OCI-LY3 (cell line): ENCODE results near the gene MED13L.

ENCODE experiments used
- H2AFZ ChIP-seq: fragments of 200-600, 300-600 bp; shearing (Covaris generic); 2 replicates; pipeline ENCODE4 v1.6.0; 2014; ENCODE audit warnings: antibody characterized with exemption, low read depth, low read length
- H3K27ac ChIP-seq: fragments of 200-600, 300-600 bp; sonication (generic); 2 replicates; pipeline ENCODE4 v1.5.1; 2014; ENCODE audit warnings: mild to moderate bottlenecking, low read length, moderate library complexity, mixed read lengths
- H3K27me3 ChIP-seq: fragments of 200-600, 300-600 bp; sonication (generic); 2 replicates; pipeline ENCODE4 v1.6.1; 2014; ENCODE audit warnings: low read depth, low read length, mixed read lengths
- H3K36me3 ChIP-seq: fragments of 200-600, 300-600 bp; sonication (generic); replicated peaks from 2 replicates; pipeline ENCODE3; 2014; ENCODE audit warnings: low read depth, low read length, mixed read lengths
- H3K4me1 ChIP-seq: fragments of 300-600, 200-600 bp; sonication (generic); 2 replicates; pipeline ENCODE4 v1.6.1; 2014; ENCODE audit warnings: low read length, mixed read lengths
- H3K4me2 ChIP-seq: fragments of 200-600, 300-600 bp; sonication (generic); 2 replicates; pipeline ENCODE4 v1.6.1; 2014; ENCODE audit warnings: low read length, mixed read lengths
- H3K4me3 ChIP-seq: fragments of 300-600, 200-600 bp; sonication (generic); 2 replicates; pipeline ENCODE4 v1.5.1; 2014; ENCODE audit warnings: antibody characterized with exemption, mild to moderate bottlenecking, low read length, moderate library complexity
- H3K79me2 ChIP-seq: fragments of 300-600, 200-600 bp; shearing (Covaris generic); 2 replicates; pipeline ENCODE4 v1.6.1; 2014; ENCODE audit warnings: mild to moderate bottlenecking, low read length, mixed read lengths
- H3K9ac ChIP-seq: fragments of 300-600, 200-600 bp; shearing (Covaris generic); 2 replicates; pipeline ENCODE4 v1.6.0; 2014; ENCODE audit warnings: mild to moderate bottlenecking, low read length, moderate library complexity
- H3K9me3 ChIP-seq: fragments of 200-600, 300-600 bp; shearing (Covaris generic); 2 replicates; pipeline ENCODE4 v1.6.1; 2014; ENCODE audit warnings: low read length, mixed read lengths; ENCODE audit not compliant: insufficient read depth
- H4K20me1 ChIP-seq: fragments of 200-600, 300-600 bp; sonication (generic); 2 replicates; pipeline ENCODE4 v1.6.1; 2016; ENCODE audit warnings: low read length, mixed read lengths; ENCODE audit not compliant: insufficient read depth
- EZH2phosphoT487 ChIP-seq: fragments of 200-600 bp; shearing (Covaris generic); IDR thresholded peaks from 2 replicates; pipeline ENCODE4 v1.6.1; 2018; ENCODE audit warnings: antibody characterized with exemption, mixed run types, low read depth
- TF ChIP-seq, protein P1 (sequence below): fragments of 200-600, 300-600 bp; sonication (generic); IDR thresholded peaks from 2 replicates; pipeline ENCODE4 v1.5.1; 2014; ENCODE audit warnings: antibody characterized with exemption, low read length, low read depth

Gene MED13L

DNA sequence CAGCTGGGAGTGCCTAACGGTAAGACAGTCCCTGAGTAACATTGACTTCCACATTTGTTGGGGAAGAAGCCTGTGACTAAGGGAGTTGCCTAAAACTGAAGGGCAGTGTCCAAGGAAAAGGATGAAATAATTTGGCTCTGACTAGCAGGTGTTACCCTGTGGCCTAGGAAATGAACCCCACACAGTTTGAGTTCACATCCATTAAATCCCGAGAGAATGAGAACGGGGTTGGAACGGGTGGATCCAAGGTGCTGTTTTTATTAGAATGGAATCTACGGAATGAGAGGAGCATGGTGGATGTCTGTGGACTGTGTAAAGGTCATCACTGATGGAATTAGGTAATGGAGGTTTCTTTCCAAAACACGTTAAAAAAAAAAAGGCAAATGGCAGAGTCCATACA, 324.0 kb downstream of the MED13L start:
- Histone ChIP-seq H2AFZ (no peak overlapping the region), H3K4me2 (no peak overlapping the region), H4K20me1 (no peaks in the 10 kb centered on the region), H3K36me3 (peaks cover 3% of the 10 kb centered on the region), H3K4me1 (no peaks in the 10 kb centered on the region), H3K4me3 (no peak overlapping the region), H3K27ac (no peak overlapping the region), H3K27me3 (no peaks in the 10 kb centered on the region), H3K9ac (no peak overlapping the region), H3K79me2 (no peaks in the 10 kb centered on the region), H3K9me3 (no peaks in the 10 kb centered on the region)
- TF ChIP-seq, protein P1, sequence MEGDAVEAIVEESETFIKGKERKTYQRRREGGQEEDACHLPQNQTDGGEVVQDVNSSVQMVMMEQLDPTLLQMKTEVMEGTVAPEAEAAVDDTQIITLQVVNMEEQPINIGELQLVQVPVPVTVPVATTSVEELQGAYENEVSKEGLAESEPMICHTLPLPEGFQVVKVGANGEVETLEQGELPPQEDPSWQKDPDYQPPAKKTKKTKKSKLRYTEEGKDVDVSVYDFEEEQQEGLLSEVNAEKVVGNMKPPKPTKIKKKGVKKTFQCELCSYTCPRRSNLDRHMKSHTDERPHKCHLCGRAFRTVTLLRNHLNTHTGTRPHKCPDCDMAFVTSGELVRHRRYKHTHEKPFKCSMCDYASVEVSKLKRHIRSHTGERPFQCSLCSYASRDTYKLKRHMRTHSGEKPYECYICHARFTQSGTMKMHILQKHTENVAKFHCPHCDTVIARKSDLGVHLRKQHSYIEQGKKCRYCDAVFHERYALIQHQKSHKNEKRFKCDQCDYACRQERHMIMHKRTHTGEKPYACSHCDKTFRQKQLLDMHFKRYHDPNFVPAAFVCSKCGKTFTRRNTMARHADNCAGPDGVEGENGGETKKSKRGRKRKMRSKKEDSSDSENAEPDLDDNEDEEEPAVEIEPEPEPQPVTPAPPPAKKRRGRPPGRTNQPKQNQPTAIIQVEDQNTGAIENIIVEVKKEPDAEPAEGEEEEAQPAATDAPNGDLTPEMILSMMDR: no peak
- TF ChIP-seq EZH2phosphoT487: no peak

DNA sequence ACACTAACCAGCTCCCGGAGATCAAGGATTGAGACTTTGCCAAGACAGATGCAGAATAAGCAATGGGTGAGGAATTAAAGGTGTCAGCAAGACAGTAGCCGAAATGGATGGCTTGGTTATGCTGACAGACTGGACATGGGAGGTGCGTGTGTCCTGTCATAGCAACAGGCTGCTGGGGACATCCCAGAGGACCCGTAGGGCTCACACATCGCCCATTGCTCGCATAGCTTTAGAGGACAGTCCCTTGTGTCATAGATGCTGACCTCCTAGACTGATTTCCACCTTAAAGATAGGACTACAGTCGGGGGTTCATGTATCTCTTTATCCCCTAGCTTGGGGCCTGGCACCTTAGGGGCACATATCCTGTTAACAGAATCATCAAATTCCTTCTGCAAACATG, 324.5 kb downstream of the MED13L start:
- H3K9me3 ChIP-seq: no peaks in the 10 kb centered on the region
- no peaks in the 10 kb centered on the region for H4K20me1 ChIP-seq
- no peak overlapping the region for H3K9ac ChIP-seq
- H3K36me3 ChIP-seq: no peaks in the 10 kb centered on the region
- H3K27me3 ChIP-seq: no peaks in the 10 kb centered on the region
- no peaks in the 10 kb centered on the region for H3K79me2 ChIP-seq
- H3K4me2 ChIP-seq: no peak overlapping the region
- H3K4me3 ChIP-seq: no peak overlapping the region
- H3K4me1 ChIP-seq: no peaks in the 10 kb centered on the region
- no peak overlapping the region for H3K27ac ChIP-seq
- H2AFZ ChIP-seq: no peak overlapping the region
- no peak for TF ChIP-seq EZH2phosphoT487

DNA sequence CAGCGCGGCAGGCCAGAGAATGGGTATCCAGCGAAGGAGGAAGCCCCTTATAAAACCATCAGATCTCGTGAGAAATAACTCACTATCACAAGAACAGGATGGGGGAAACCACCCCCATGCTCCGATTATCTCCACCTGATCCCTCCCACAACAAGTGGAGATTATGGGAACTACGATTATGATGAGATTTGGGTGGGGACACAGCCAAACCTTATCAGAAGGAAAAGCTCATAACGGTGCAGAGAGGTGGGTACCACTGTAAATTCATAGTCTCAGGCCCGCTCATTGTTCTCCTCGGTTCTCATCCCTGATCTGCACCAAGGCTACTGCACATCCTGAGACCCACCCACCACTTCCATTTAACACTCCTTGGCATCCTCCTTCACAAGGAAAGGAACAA, 326.5 kb downstream of the MED13L start:
- TF ChIP-seq, protein P1: no peak
- TF ChIP-seq EZH2phosphoT487: no peak
- Histone ChIP-seq H3K27me3 (no peaks in the 10 kb centered on the region), H3K4me1 (no peaks in the 10 kb centered on the region), H3K4me3 (no peak overlapping the region), H3K9me3 (no peaks in the 10 kb centered on the region), H3K79me2 (no peaks in the 10 kb centered on the region), H4K20me1 (no peaks in the 10 kb centered on the region), H3K36me3 (no peaks in the 10 kb centered on the region), H3K4me2 (no peak overlapping the region), H3K9ac (no peak overlapping the region), H2AFZ (no peak overlapping the region), H3K27ac (no peak overlapping the region)

DNA sequence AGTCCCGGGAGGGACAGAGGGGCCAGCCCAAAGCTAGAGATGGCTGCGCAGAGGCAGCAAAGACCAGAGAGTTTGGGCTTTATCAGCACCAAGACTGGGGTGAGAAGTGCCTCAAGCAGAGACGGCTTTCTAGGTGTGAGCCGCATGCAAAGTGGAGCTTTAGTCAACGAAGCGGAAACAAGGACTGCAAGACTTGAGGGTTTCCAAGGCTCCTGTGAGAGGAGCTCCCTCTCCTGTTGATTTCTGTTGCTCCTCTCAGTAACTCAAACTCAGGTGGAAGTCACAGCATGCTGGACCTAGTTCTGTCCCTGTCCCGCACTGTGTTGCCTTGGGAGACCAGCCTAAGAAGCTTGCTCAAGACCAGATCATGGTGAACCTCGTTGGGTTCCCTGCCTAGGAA, 327.8 kb downstream of the MED13L start:
- H3K27me3 ChIP-seq: no peaks in the 10 kb centered on the region
- no peaks in the 10 kb centered on the region for H3K36me3 ChIP-seq
- no peak overlapping the region for H2AFZ ChIP-seq
- no peak overlapping the region for H3K4me2 ChIP-seq
- no peaks in the 10 kb centered on the region for H3K9me3 ChIP-seq
- no peak overlapping the region for H3K4me3 ChIP-seq
- no peaks in the 10 kb centered on the region for H4K20me1 ChIP-seq
- no peaks in the 10 kb centered on the region for H3K4me1 ChIP-seq
- no peak overlapping the region for H3K9ac ChIP-seq
- TF ChIP-seq, protein P1: no peak
- no peak for TF ChIP-seq EZH2phosphoT487
- H3K79me2 ChIP-seq: no peaks in the 10 kb centered on the region
- H3K27ac ChIP-seq: no peak overlapping the region

DNA sequence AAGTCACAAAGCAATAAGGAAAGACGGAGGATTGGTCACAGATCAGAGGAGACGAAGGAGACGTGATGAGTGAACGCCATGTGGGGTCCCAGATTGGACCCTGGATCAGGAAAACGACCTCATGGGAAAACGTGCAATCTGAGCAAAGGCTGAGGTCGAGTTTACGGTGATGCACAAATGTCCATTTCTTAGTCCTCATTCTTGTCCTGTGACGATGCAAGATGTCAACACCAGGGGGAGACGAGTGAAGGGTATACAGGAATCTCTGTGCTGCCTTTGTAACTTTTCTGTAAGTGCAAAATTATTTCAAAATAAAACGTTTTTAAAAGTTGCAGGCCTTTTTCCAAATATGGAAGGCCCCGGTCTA, 329.8 kb downstream of the MED13L start:
- Histone ChIP-seq H3K27ac (no peak overlapping the region), H3K27me3 (no peaks in the 10 kb centered on the region), H3K36me3 (no peaks in the 10 kb centered on the region), H3K4me2 (no peak overlapping the region), H3K9ac (no peak overlapping the region), H3K4me1 (no peaks in the 10 kb centered on the region), H3K4me3 (no peak overlapping the region), H3K79me2 (no peaks in the 10 kb centered on the region), H3K9me3 (no peaks in the 10 kb centered on the region), H4K20me1 (no peaks in the 10 kb centered on the region), H2AFZ (no peak overlapping the region)
- TF ChIP-seq, protein P1: no peak
